Measurements from ENCODE around the gene CFAP221.
"Not testable (repeated sequence)": the region's sequence is repeated elsewhere in the genome, so short reads cannot be mapped to it uniquely, and the experiment has no call there.

Gene CFAP221

GRCh38 chr2:119583291-119583690 lies 39.0 kb downstream of the CFAP221 start:
- DNase-seq: no peak

GRCh38 chr2:119584469-119584868 lies 40.2 kb downstream of the CFAP221 start:
- intact Hi-C loops (cut with DNase I): no loop called here

More at GRCh38 chr2:119583291-119583690, 39.0 kb downstream of the CFAP221 start:
- intact Hi-C loops (cut with DNase I): no loop called here

DNA sequence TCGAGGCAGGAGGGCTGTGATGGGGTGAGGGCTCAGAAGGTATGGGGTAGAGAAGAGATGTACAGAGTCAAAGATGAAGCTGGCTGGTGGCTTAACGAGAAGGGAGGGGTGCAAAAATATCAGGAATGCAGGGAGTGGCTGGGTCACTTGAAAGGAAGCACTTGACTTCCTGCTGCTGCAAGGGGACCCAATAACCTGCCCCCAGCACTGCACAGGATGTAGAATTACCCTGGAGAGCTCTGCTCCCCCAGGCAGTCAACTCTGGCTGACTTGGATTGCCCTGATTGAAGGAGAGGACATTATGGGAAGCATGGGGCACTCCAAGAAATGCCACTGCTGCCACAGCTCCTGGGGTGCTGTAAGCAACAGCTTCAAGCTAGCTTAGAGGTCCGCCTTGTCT lies 41.8 kb downstream of the CFAP221 start:
- no peak for DNase-seq
- intact Hi-C loops (cut with DNase I): no loop called here

More at GRCh38 chr2:119584469-119584868, 40.2 kb downstream of the CFAP221 start:
- no peak for DNase-seq

DNA sequence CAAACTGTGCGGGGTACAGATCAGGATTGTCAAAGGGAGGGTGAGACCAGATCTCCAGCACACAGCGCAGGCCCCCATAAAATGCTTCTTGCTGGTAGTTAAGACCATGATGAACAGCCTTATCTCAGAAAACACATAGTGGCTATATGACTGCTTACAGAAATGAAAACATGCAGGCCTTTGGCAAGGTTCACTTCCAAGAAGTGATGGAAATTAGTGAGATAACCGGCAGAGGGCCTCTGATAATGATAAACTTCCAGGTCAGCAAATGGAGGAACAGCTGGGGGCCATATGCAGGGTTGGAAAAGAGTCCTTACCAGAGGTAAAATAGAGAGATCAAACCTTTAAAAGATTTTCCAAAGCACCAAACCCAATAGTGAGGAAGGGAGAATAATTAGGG lies 46.6 kb downstream of the CFAP221 start:
- no peak for DNase-seq
- intact Hi-C loops (cut with DNase I): no loop called here

DNA sequence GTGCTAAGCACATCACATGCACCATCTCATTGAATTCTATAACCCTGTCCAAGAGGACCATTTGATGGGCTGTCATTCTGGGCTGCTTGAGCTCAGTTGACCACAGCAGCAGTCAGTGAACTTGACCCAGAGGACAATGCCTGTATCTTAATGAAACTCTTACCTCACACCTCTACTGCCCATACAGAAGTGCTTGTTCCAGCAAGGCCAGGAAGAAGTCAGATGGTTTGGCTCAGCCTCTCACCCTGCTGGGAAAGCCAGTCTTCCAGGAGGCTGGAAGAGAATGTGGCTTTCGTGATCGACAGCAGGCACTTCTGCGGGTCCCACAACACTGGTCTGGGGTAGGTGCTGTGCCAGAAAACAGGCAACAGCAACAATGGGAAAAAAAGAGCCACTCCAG lies 47.3 kb downstream of the CFAP221 start:
- intact Hi-C loops (cut with DNase I): no loop called here
- no peak for DNase-seq

DNA sequence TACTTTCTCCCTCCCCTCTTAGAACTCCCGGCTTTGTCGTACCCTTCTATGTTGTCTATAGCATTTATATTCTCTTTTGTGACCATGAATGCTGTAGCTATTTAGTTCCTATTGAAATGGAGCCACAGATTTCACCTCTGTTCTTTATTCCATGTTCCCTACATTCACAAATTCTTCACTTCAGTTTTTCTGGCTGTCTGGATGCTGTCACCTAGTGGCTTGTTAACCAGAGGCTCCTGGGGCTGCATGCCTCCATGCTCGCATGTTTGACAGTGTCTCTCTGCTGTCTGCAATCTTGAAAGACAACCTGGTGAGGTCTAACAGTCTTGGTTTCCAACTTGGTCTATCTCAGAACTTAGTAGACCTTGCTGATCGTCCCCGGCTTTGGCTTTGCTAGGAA lies 48.2 kb downstream of the CFAP221 start:
- intact Hi-C loops (cut with DNase I): no loop called here
- no peak for DNase-seq

- DNase-seq: no peak
- intact Hi-C loops (cut with DNase I): no loop called here
These were observed 52.4 kb downstream of the CFAP221 start for GRCh38 chr2:119596638-119597037.

- intact Hi-C loops (cut with DNase I): no loop called here
- no peak for DNase-seq
These were observed 54.5 kb downstream of the CFAP221 start for GRCh38 chr2:119598596-119599263.

GRCh38 chr2:119599384-119599783 lies 55.1 kb downstream of the CFAP221 start:
- intact Hi-C loops (cut with DNase I): no loop called here
- DNase-seq: no peak

GRCh38 chr2:119605096-119605495 lies 60.8 kb downstream of the CFAP221 start:
- no peak for DNase-seq
- intact Hi-C loops (cut with DNase I): no loop called here

DNA sequence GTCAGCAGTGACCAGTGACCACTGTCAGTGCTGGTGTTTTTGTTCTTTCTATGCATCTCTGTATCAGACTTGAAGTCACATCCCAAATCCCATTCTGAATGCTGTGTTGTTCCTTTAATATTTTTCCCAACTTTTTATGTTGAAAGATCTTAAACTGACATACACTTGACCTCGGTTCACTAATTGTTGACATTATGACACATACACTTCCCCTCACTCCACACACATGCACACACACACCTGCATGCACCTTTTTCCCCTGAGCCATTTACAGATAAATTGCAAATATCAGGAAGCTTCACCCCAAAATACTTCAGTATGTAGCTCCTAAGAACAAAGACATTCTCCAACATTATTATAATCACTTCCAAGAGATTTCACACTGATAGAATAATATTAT lies 62.4 kb downstream of the CFAP221 start:
- intact Hi-C loops (cut with DNase I): no loop called here
- DNase-seq: no peak

GRCh38 chr2:119608553-119608952 lies 64.3 kb downstream of the CFAP221 start:
- intact Hi-C loops (cut with DNase I): no loop called here
- DNase-seq: no peak

DNA sequence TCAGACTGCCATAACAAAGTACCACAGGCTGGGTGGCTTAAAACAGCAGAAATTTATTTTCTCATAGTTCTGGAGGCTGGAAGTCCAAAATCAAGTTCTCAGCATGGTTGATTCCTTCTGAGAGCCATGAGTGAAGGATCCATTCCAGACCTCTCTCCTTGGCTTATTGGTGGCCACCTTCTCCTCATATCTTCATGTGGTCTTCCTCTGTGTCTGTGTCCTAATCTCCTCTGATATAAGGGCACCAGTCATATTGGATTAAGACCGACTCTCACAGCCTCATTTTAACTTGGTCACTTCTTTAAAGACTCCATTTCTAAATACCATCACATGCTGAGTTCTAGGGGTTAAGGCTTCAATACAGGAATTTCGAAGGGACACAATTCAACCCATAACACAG lies 65.1 kb downstream of the CFAP221 start:
- DNase-seq: no peak
- intact Hi-C loops (cut with DNase I): no loop called here

- DNase-seq; intact Hi-C loops (cut with DNase I): not testable (repeated sequence)
These were observed 69.9 kb downstream of the CFAP221 start for GRCh38 chr2:119614140-119614539.

DNA sequence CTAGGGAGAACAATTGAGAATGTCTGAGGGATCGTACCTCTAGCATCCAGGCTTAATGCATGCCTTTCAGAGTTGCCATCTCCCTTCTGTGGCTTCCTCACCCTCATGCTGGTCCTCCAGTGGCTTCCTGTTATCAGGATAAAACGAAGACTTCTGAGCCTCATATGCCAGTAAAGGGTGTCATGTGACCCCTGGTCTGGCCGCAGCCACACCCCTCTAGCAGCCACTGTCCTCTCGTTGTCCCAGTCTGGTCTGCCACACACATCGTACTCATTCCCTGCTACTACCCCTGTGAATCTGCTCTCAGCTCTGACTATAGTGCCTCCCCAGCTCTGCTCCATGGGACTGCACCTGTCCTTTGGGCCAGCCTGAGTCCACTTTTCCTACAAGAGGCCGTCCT lies 72.2 kb downstream of the CFAP221 start:
- DNase-seq: no peak
- intact Hi-C loops (cut with DNase I): no loop called here

DNA sequence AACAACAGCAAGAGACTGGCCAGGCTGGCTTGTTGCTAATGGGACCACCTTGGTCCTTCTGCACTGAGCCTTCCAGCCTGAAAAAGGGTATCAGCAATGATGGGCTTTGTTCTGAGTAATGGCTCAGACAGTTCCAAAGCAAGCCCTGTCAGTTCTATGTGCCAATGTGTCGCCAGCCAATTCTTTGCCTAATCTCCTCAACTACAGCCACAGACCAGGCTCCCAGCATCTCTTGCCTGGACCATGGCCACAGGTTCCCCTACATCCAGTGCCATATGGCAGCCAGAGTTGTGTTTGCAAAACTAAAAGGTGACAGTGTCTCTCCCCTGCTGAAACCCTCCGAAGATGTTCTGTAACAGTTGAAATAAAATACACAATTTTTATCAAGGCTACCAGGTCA lies 73.2 kb downstream of the CFAP221 start:
- no peak for DNase-seq
- intact Hi-C loops (cut with DNase I): no loop called here

- intact Hi-C loops (cut with DNase I); DNase-seq: not testable (repeated sequence)
These were observed 74.5 kb downstream of the CFAP221 start for GRCh38 chr2:119618725-119619124.

GRCh38 chr2:119625226-119625625 lies 81.0 kb downstream of the CFAP221 start:
- no peak for DNase-seq

DNA sequence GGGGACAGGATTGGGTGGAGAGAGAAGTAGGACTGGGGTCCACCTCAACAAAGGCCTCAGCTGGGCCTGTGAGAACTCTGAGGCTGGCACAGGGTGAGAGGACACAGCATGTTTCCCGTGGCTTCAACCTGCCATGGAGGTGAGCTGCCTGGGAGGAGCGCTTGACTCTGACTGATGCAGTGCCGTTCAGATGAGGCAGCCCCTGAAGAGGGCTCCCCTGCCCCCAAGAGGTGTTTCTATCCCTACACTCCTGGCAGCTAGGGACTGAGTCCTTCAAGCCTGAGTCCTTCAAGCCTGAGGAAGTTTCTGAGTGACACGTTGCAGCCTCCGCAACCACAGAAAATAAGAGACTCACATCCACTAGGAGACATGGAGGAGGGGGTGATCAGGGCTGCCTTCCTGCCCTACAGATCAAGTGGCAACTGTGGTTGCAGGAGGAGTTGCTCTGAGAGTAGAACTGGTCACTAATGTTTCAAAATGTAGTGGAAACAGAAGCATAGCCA lies 85.1 kb downstream of the CFAP221 start:
- intact Hi-C loops (cut with DNase I): no loop called here

More at GRCh38 chr2:119625226-119625625, 81.0 kb downstream of the CFAP221 start:
- intact Hi-C loops (cut with DNase I): no loop called here

GRCh38 chr2:119630121-119630520 lies 85.9 kb downstream of the CFAP221 start:
- DNase-seq: no peak
- intact Hi-C loops (cut with DNase I): no loop called here

More for the DNA sequence above, 85.1 kb downstream of the CFAP221 start:
- DNase-seq: no peak

DNA sequence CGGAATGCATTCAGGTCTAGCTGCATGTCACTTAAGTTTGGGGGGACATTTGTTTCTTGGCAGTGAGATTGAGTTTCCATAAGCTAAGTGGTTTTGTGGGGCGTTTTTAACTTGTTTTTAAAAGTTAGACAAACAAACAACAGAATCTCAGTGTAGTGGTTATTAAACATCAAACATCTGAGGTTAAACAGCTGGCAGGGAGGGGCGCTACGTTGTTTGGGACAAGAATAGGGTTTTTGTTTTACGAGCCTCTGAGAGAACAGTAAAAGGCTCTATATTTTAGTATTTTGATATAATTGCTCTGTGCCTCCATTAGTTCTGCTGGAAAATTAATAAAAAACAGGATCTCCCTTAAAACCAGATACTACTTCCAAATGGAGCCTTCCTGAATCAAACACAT lies 93.1 kb downstream of the CFAP221 start:
- intact Hi-C loops (cut with DNase I): no loop called here
- no peak for DNase-seq

- DNase-seq: no peak
- intact Hi-C loops (cut with DNase I): no loop called here
These were observed 94.0 kb downstream of the CFAP221 start for GRCh38 chr2:119638246-119638645.

Data from posterior cingulate gyrus (tissue), 11 donors.